Small intestine (tissue), 7 donors: ENCODE measurements around the gene MLLT3. TPM values are rescaled to one million over a fixed set of nuclear protein-coding genes. Genes with fewer than 3 reads are reported as not detected.

ENCODE experiments used
- DNase-seq, 2 donors: peaks; one replicate each; pipeline versions ENCODE4 v3.0.0 to v3.0.0-alpha.2; 2013
- FAIRE-seq: peaks from 2 replicates; lab custom pipeline; 2012; peaks lifted over from hg19 to GRCh38; lab: Jason Lieb, UNC
- H3K27ac ChIP-seq, 3 donors: one replicate each; pipeline ENCODE4 v1.5.1; 2013; ENCODE audit warnings: low read length in 2 of 3, mild to moderate bottlenecking in 2 of 3, control low read depth in 1 of 3, inconsistent platforms in 1 of 3, low read depth in 1 of 3, moderate library complexity in 1 of 3
- H3K27me3 ChIP-seq, 3 donors: one replicate each; pipeline ENCODE4 v1.6.1; 2013; ENCODE audit warnings: low read length in 3 of 3, inconsistent platforms in 1 of 3; ENCODE audit not compliant: control insufficient read depth in 3 of 3, insufficient read depth in 3 of 3
- H3K36me3 ChIP-seq, 3 donors: one replicate each; pipeline ENCODE4 v1.6.1; 2013; ENCODE audit warnings: low read length in 3 of 3, inconsistent platforms in 1 of 3, low read depth in 1 of 3, mild to moderate bottlenecking in 1 of 3, moderate library complexity in 1 of 3; ENCODE audit not compliant: control insufficient read depth in 3 of 3, insufficient read depth in 2 of 3
- H3K4me1 ChIP-seq, 3 donors: one replicate each; pipeline ENCODE4 v1.6.1; 2013; ENCODE audit warnings: low read length in 2 of 3, inconsistent platforms in 1 of 3, low read depth in 1 of 3, mild to moderate bottlenecking in 1 of 3, moderate library complexity in 1 of 3; ENCODE audit not compliant: control insufficient read depth in 3 of 3, insufficient read depth in 2 of 3
- H3K4me3 ChIP-seq, 3 donors: one replicate each; pipeline ENCODE4 v1.5.1; 2013; ENCODE audit warnings: low read length in 3 of 3, control low read depth in 1 of 3, inconsistent platforms in 1 of 3, low read depth in 1 of 3, mild to moderate bottlenecking in 1 of 3, moderate library complexity in 1 of 3
- H3K9me3 ChIP-seq, 2 donors: one replicate each; pipeline ENCODE4 v1.6.1; 2013; ENCODE audit warnings: low read depth in 1 of 2, low read length in 1 of 2; ENCODE audit not compliant: control insufficient read depth in 2 of 2, insufficient read depth in 1 of 2
- WGBS, 3 donors: extraction: QIAGEN DNeasy Blood & Tissue Kit; methylation state at CpG; one replicate each; pipeline ENCODE4 v1.1.7; 2013; 5-methylcytosine and 5-hydroxymethylcytosine counted together
- polyA plus RNA-seq, 4 donors: library from polyadenylated mRNA; stranded (reverse) in 3 of 4; unstranded in 1 of 4; fragments of 200-250 nt in 3 of 4; fragments of 120-200 nt in 1 of 4; gene quantifications; one replicate each; pipeline versions ENCODE4 v1.2.1 to v1.2.3, GENCODE V29; 2013
- donor health status: healthy with polysubstance abuse.
- donor health status: control.
- donor health status: control.
- donor health status: Bipolar disorder and iron deficiency.
- donor health status: healthy.

MLLT3 gene
- polyA plus RNA-seq, 4 donors: 8.9 to 34.5 (median 14.0) TPM

- no peak overlapping the region for H3K4me3 ChIP-seq
- 79 to 88% (median 81%) methylated on average over 9 of the region's 9 CpGs for WGBS, 3 donors
Observed at GRCh38 chr9:20316372-20316771, 305.9 kb downstream of the MLLT3 start.

GRCh38 chr9:20315677-20316076 is 306.6 kb downstream of the MLLT3 start:
- no peaks in the 10 kb centered on the region for H3K27me3 ChIP-seq
- no peaks in the 10 kb centered on the region for H3K4me1 ChIP-seq
- no peak overlapping the region for H3K4me3 ChIP-seq
- 86 to 94% (median 93%) methylated on average over 2 of the region's 2 CpGs for WGBS, 3 donors
- FAIRE-seq (no peak), DNase-seq (no peak)
- H3K27ac ChIP-seq: peak overlapping the region in 1 of 3 donors; percentile 81
- H3K9me3 ChIP-seq: no peaks in the 10 kb centered on the region
- no peaks in the 10 kb centered on the region for H3K36me3 ChIP-seq

More at GRCh38 chr9:20316372-20316771, 305.9 kb downstream of the MLLT3 start:
- Histone ChIP-seq H3K27ac (no peak overlapping the region), H3K9me3 (no peaks in the 10 kb centered on the region), H3K4me1 (peaks cover 0 to 2% (median 0%) of the 10 kb centered on the region in 3 donors), H3K27me3 (no peaks in the 10 kb centered on the region), H3K36me3 (no peaks in the 10 kb centered on the region)
- DNase-seq: no peak
- no peak for FAIRE-seq

GRCh38 chr9:20314981-20315380 is 307.3 kb downstream of the MLLT3 start:
- no peaks in the 10 kb centered on the region for H3K27me3 ChIP-seq
- no peaks in the 10 kb centered on the region for H3K4me1 ChIP-seq
- FAIRE-seq (no peak), DNase-seq (peak in 1 of 2 donors; percentile 33)
- peak overlapping the region in 1 of 3 donors; percentile 81 for H3K27ac ChIP-seq
- WGBS, 3 donors: 69 to 85% (median 81%) methylated on average over 3 of the region's 3 CpGs
- no peak overlapping the region for H3K4me3 ChIP-seq
- no peaks in the 10 kb centered on the region for H3K9me3 ChIP-seq
- no peaks in the 10 kb centered on the region for H3K36me3 ChIP-seq

- H3K4me3 ChIP-seq: no peak overlapping the region
- H3K36me3 ChIP-seq: no peaks in the 10 kb centered on the region
- no peak for DNase-seq
- H3K27me3 ChIP-seq: no peaks in the 10 kb centered on the region
- no peak overlapping the region for H3K27ac ChIP-seq
- 88 to 95% (median 90%) methylated on average over 1 of the region's 1 CpG for WGBS, 3 donors
- H3K4me1 ChIP-seq: no peaks in the 10 kb centered on the region
- FAIRE-seq: peak; percentile 86
- no peaks in the 10 kb centered on the region for H3K9me3 ChIP-seq
Observed at GRCh38 chr9:20313415-20313814, 308.9 kb downstream of the MLLT3 start.

GRCh38 chr9:20312732-20313131 is 309.6 kb downstream of the MLLT3 start:
- Histone ChIP-seq H3K36me3 (no peaks in the 10 kb centered on the region), H3K27ac (no peak overlapping the region), H3K4me1 (no peaks in the 10 kb centered on the region), H3K27me3 (no peaks in the 10 kb centered on the region), H3K9me3 (no peaks in the 10 kb centered on the region), H3K4me3 (no peak overlapping the region)
- DNase-seq (no peak), FAIRE-seq (no peak)

- FAIRE-seq: no peak
- no peak for DNase-seq
- H3K4me1 ChIP-seq: no peaks in the 10 kb centered on the region
- H3K36me3 ChIP-seq: no peaks in the 10 kb centered on the region
- 86 to 97% (median 94%) methylated on average over 2 of the region's 2 CpGs for WGBS, 3 donors
- no peak overlapping the region for H3K27ac ChIP-seq
- no peaks in the 10 kb centered on the region for H3K9me3 ChIP-seq
- no peak overlapping the region for H3K4me3 ChIP-seq
- no peaks in the 10 kb centered on the region for H3K27me3 ChIP-seq
Observed at GRCh38 chr9:20310024-20310423, 312.3 kb downstream of the MLLT3 start.

GRCh38 chr9:20309124-20309523 is 313.2 kb downstream of the MLLT3 start:
- Histone ChIP-seq H3K27ac (no peak overlapping the region), H3K4me1 (no peaks in the 10 kb centered on the region), H3K9me3 (no peaks in the 10 kb centered on the region), H3K36me3 (no peaks in the 10 kb centered on the region), H3K4me3 (no peak overlapping the region), H3K27me3 (no peaks in the 10 kb centered on the region)
- FAIRE-seq (no peak), DNase-seq (no peak)
- WGBS, 3 donors: 49 to 65% (median 63%) methylated on average over 4 of the region's 4 CpGs

- Histone ChIP-seq H3K9me3 (no peaks in the 10 kb centered on the region), H3K4me3 (no peak overlapping the region), H3K27me3 (no peaks in the 10 kb centered on the region), H3K27ac (no peak overlapping the region), H3K36me3 (no peaks in the 10 kb centered on the region), H3K4me1 (no peaks in the 10 kb centered on the region)
- no peak for FAIRE-seq
- WGBS, 3 donors: 40 to 69% (median 56%) methylated on average over 7 of the region's 7 CpGs
- DNase-seq: no peak
Observed at GRCh38 chr9:20307621-20308020, 314.7 kb downstream of the MLLT3 start.

GRCh38 chr9:20305452-20305851 is 316.8 kb downstream of the MLLT3 start:
- no peak overlapping the region for H3K4me3 ChIP-seq
- no peaks in the 10 kb centered on the region for H3K27me3 ChIP-seq
- no peaks in the 10 kb centered on the region for H3K4me1 ChIP-seq
- no peak for FAIRE-seq
- H3K36me3 ChIP-seq: no peaks in the 10 kb centered on the region
- WGBS, 3 donors: 81 to 84% (median 82%) methylated on average over 4 of the region's 4 CpGs
- no peak overlapping the region for H3K27ac ChIP-seq
- H3K9me3 ChIP-seq: no peaks in the 10 kb centered on the region
- DNase-seq: no peak
